ENCODE data around the gene LRRC15. TPM values are rescaled to one million over a fixed set of nuclear protein-coding genes. Genes with fewer than 3 reads are reported as not detected.

The LRRC15 gene
- total RNA-seq, 3 donors from 2014 or later = 0.22 to 1.8 (median 0.29) TPM

DNA sequence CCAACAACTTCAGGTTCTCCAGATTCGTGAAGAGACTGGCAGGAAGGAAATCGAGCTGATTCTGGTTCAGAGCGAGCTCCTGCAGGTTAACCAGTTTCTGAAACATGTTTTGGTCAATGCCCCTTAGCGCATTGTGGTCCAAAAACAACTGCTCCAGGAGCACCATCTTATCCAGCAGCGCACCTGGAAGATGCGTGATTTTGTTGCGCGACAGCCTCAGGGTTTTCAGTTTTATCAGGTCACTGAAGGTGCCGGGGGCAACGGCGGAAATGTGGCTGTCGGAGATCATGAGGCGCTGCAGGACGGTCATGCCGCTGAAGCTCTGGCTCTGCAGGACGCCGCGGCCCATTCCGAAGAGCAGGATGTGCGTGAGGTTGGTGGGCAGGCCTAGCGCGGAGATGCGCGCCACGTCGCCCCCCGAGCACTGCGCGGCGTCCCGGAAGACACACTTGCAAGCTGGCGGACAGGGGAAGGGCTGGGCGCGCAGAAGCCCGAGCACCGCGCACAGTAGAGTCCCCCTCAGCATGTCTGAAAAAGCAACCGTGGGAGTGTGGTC lies 28.3 kb upstream of the LRRC15 start:
- TF ChIP-seq, protein P1, sequence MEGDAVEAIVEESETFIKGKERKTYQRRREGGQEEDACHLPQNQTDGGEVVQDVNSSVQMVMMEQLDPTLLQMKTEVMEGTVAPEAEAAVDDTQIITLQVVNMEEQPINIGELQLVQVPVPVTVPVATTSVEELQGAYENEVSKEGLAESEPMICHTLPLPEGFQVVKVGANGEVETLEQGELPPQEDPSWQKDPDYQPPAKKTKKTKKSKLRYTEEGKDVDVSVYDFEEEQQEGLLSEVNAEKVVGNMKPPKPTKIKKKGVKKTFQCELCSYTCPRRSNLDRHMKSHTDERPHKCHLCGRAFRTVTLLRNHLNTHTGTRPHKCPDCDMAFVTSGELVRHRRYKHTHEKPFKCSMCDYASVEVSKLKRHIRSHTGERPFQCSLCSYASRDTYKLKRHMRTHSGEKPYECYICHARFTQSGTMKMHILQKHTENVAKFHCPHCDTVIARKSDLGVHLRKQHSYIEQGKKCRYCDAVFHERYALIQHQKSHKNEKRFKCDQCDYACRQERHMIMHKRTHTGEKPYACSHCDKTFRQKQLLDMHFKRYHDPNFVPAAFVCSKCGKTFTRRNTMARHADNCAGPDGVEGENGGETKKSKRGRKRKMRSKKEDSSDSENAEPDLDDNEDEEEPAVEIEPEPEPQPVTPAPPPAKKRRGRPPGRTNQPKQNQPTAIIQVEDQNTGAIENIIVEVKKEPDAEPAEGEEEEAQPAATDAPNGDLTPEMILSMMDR (IDR thresholded peaks at IDR 0.05) = no peak
- Histone ChIP-seq H3K9me3 (no peaks in the 10 kb centered on the region), H3K36me3 (ENCODE audit: low read depth) (no peaks in the 10 kb centered on the region), H3K4me3 (no peak overlapping the region), H3K4me1 (ENCODE audit: low read depth) (peaks cover 34% of the 10 kb centered on the region)
- ATAC-seq (no peak), DNase-seq (no peak)
- intact Hi-C loops (cut with DNase I, micrococcal nuclease) = no loop called here

DNA sequence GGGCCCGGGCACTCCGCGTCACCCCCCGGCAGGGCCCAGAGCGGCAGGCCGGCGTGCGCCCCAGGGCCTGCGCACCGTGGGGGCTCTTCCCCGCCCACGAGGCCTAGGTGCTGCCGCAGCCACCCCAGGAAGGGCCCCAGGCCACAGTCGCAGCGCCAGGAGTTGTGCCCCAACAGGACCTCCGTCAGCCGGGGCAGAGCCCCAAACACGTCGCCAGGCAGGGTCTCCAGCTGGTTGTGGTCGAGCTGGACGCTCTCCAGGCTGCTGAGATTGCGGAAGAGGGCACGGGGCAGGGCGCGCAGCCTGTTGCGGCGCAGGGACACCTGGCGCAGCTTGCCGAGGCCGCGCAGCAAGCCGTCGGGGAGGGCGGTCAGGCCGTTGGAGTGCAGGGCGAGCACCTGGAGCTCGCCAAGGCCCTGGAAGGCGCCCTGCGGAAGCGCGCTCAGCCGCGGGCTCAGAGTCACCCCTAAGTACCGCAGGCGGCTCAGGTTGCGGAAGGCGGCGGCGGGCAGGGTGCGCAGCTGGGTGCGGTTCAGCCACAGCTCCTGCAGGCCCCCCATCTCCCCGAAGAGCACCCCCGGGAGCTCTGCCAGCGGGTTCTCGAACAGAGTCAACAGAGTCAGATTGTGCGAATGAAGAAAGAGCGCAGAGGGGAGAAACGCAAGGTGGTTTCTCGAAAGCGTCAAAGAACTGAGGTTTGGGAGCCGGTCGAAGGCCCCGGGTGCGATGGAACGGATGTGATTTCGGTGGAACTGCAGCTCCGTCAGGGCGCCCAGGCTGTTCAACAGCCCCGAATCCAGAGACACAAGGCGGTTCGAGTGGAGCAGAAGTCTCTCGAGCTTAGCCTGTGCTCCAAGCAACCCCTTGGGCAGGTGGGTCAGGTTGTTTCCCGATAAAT lies 27.6 kb upstream of the LRRC15 start:
- TF ChIP-seq, protein P1 (IDR thresholded peaks at IDR 0.05) = no peak
- H3K4me3 ChIP-seq = no peak overlapping the region
- intact Hi-C loops (cut with DNase I, micrococcal nuclease) = no loop called here

GRCh38 chr3:194396539-194396858 lies 27.0 kb upstream of the LRRC15 start:
- ATAC-seq (no peak), DNase-seq (no peak)
- intact Hi-C loops (cut with DNase I, micrococcal nuclease) = no loop called here
- Histone ChIP-seq H3K9me3 (no peaks in the 10 kb centered on the region), H3K4me1 (ENCODE audit: low read depth) (peaks cover 34% of the 10 kb centered on the region), H3K36me3 (ENCODE audit: low read depth) (no peaks in the 10 kb centered on the region), H3K4me3 (no peak overlapping the region)
- TF ChIP-seq, protein P1 (IDR thresholded peaks at IDR 0.05) = no peak

More for the DNA sequence above, 27.6 kb upstream of the LRRC15 start:
- ATAC-seq (no peak), DNase-seq (peak in 1 of 3 donors; percentile 38)
- Histone ChIP-seq H3K36me3 (ENCODE audit: low read depth) (no peaks in the 10 kb centered on the region), H3K4me1 (ENCODE audit: low read depth) (peaks cover 34% of the 10 kb centered on the region), H3K9me3 (no peaks in the 10 kb centered on the region)

GRCh38 chr3:194395778-194396538 lies 26.4 kb upstream of the LRRC15 start:
- H3K4me3 ChIP-seq = no peak overlapping the region
- intact Hi-C loops (cut with DNase I, micrococcal nuclease) = no loop called here
- no peaks in the 10 kb centered on the region for H3K36me3 ChIP-seq (ENCODE audit: low read depth)
- DNase-seq (peak; percentile 55 to 64 (median 55)), ATAC-seq (peak; percentile 43)
- H3K4me1 ChIP-seq (ENCODE audit: low read depth) = peaks cover 34% of the 10 kb centered on the region
- TF ChIP-seq, protein P1 (IDR thresholded peaks at IDR 0.05) = no peak
- no peaks in the 10 kb centered on the region for H3K9me3 ChIP-seq

DNA sequence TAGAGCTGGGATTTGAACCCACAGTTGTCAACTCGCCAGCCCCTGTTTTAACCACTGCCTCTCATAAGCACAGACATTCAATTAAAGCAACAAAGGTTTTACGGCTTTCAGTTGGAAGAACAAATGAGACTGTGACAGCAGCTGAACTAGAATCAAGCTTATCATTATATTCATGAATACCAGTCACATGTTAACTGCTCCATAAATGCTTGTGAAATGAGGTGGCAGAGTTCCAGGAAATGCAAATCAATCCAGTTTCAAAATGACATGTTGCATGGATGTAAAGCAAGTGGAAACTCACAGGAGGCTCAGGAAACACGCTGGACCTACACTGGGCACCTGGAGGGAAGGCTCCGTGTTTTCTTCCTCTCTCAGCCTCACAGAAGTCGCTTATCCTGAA lies 25.7 kb upstream of the LRRC15 start:
- TF ChIP-seq, protein P1 (IDR thresholded peaks at IDR 0.05) = no peak
- intact Hi-C loops (cut with DNase I, micrococcal nuclease) = no loop called here
- DNase-seq = peak in 1 of 3 donors; percentile 69
- ATAC-seq = peak; percentile 84
- peaks cover 34% of the 10 kb centered on the region for H3K4me1 ChIP-seq (ENCODE audit: low read depth)
- H3K4me3 ChIP-seq = no peak overlapping the region
- H3K9me3 ChIP-seq = no peaks in the 10 kb centered on the region
- no peaks in the 10 kb centered on the region for H3K36me3 ChIP-seq (ENCODE audit: low read depth)
